ENCODE measurements around the gene CD40. TPM values are rescaled to one million over a fixed set of nuclear protein-coding genes. Genes with fewer than 3 reads are reported as not detected.

The CD40 gene
- total and polyA plus RNA-seq, 2 of the 8 experiments (the other 6 are each of a cell fraction or from before 2014, with no cell fraction given) = 14.5 to 18.8 TPM

DNA sequence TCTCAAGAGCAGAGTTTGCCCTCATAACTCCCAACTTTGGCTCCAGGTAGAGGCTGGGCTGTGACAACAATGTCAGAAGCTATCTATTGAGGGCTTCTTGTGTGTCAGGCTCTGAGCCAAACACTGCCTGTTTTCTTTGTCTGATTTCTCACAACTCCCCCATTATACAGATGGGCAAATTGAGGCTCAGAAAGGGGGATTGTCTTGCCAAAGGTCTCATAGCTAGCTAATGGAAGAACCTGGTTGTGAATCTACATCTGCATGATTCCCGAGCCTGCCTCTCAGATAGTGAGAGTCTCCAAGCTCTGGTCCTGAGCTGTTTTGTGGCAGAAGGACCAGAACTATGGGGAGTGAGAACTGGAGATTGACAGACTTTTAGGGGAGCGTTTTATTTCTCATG is 1.4 kb downstream of the CD40 start:
- TF ChIP-seq SUZ12 (IDR thresholded peaks at IDR 0.05; ENCODE audit: low read length) (no peak), NANOG (IDR thresholded peaks at IDR 0.05; ENCODE audit: insufficient read depth, low read depth, low read length, poor library complexity, severe bottlenecking) (no peak)
- FAIRE-seq = no peak
- no peak for DNase-seq (ENCODE audit: low read depth in 1 of 2, low spot score in 2 of 2)
- no peak overlapping the region for H3K56ac ChIP-seq (replicated peaks; ENCODE audit: insufficient read length, low read depth, low read length)
- no peaks in the 10 kb centered on the region for H4K20me1 ChIP-seq (replicated peaks in 1 of 2; ENCODE audit: control insufficient read depth in 1 of 2, insufficient read depth in 2 of 2, low read length in 2 of 2)
- H3K27ac ChIP-seq (ENCODE audit: low read depth, low read length) = no peak overlapping the region
- no peak overlapping the region for H2BK12ac ChIP-seq (ENCODE audit: low read depth, low read length)
- no peak overlapping the region for H3K23ac ChIP-seq (ENCODE audit: insufficient read length)
- CTCF ChIA-PET (ENCODE audit: partially characterized antibody) = interaction anchor here (0.7 to 6.8 kb wide), 9 partner anchors 12 to 230 kb away, joined by 3 to 60 read pairs (median 4); no protein-coding TSS in a partner anchor
- H4K5ac ChIP-seq (ENCODE audit: insufficient read length, low read depth, low read length) = no peak overlapping the region
- H3K4me3 ChIP-seq (ENCODE audit: extremely low read depth in 1 of 4, insufficient read depth in 2 of 4, low read depth in 3 of 4, low read length in 4 of 4) = no peak overlapping the region
- H4K8ac ChIP-seq (ENCODE audit: extremely low read depth, insufficient read depth, low read length) = no peak overlapping the region
- no peak overlapping the region for H3K18ac ChIP-seq (ENCODE audit: extremely low read depth, low read length)
- POLR2A ChIA-PET (ENCODE audit: partially characterized antibody) = interaction anchor here (1.5 kb wide), 1 partner anchor 12 kb away, joined by 7 read pairs; no protein-coding TSS in a partner anchor
- peak overlapping the region in 1 of 2 experiments; percentile 97; a peak in 3 of 4 replicates for H3K4me2 ChIP-seq (ENCODE audit: insufficient read depth in 1 of 2, low read depth in 2 of 2, low read length in 2 of 2)
- no peaks in the 10 kb centered on the region for H3K9me3 ChIP-seq (ENCODE audit: insufficient read depth in 2 of 2, low read depth in 1 of 2, low read length in 1 of 2)
- H3K23me2 ChIP-seq (ENCODE audit: low read depth, low read length) = peaks cover 8% of the 10 kb centered on the region; the same call in 1 of the 2 replicates
- no peak overlapping the region for H2BK5ac ChIP-seq (ENCODE audit: low read depth, low read length)
- 90% methylated on average over 2 of the region's 2 CpGs; no CpG with 5 or more reads in 1 of the 2 experiments for WGBS, 2 experiments (ENCODE audit: extremely low coverage in 1 of 2, insufficient coverage in 1 of 2, insufficient read length in 1 of 2, insufficient replicate concordance in 2 of 2, low coverage in 1 of 2, low lambda C conversion rate in 2 of 2, missing lambda C conversion rate in 1 of 2)
- H2BK120ac ChIP-seq (replicated peaks; ENCODE audit: low read depth, low read length) = no peak overlapping the region
- no peak overlapping the region for H3K4ac ChIP-seq (replicated peaks; ENCODE audit: insufficient read length, low read depth, low read length)
- H2BK15ac ChIP-seq (ENCODE audit: low read length) = no peak overlapping the region
- H3K79me2 ChIP-seq (ENCODE audit: control insufficient read depth in 1 of 2, insufficient read depth in 2 of 2, low read length in 2 of 2) = peaks cover 0 to 2% of the 10 kb centered on the region in 2 experiments; a peak in 1 of 4 replicates
- H3K14ac ChIP-seq (ENCODE audit: insufficient read length) = no peak overlapping the region
- H3K4me1 ChIP-seq (replicated peaks in 1 of 4; ENCODE audit: control insufficient read depth in 3 of 4, insufficient read depth in 4 of 4, low read length in 3 of 4) = peaks cover 0 to 3% (median 0%) of the 10 kb centered on the region in 4 experiments; a peak in 2 of 7 replicates
- H3K9ac ChIP-seq (replicated peaks in 1 of 4; ENCODE audit: extremely low read depth in 1 of 4, low read depth in 3 of 4, low read length in 3 of 4) = no peak overlapping the region
- H3K36me3 ChIP-seq (ENCODE audit: control insufficient read depth in 2 of 4, insufficient read depth in 4 of 4, low read length in 3 of 4) = peaks cover 0 to 12% (median 5%) of the 10 kb centered on the region in 4 experiments; a peak in 5 of 8 replicates
- no peak overlapping the region for H4K91ac ChIP-seq (replicated peaks; ENCODE audit: insufficient read length, low read length)
- no peak overlapping the region for H2AK5ac ChIP-seq (ENCODE audit: low read depth, low read length)
- H3K79me1 ChIP-seq (ENCODE audit: low read depth, low read length) = no peaks in the 10 kb centered on the region
- H2AFZ ChIP-seq (ENCODE audit: low read length) = no peak overlapping the region
- no peak overlapping the region for H2BK20ac ChIP-seq (ENCODE audit: low read length)
- peaks cover 0 to 22% (median 9%) of the 10 kb centered on the region in 4 experiments; a peak in 5 of 7 replicates for H3K27me3 ChIP-seq (replicated peaks in 1 of 4; ENCODE audit: control insufficient read depth in 3 of 4, extremely low read depth in 1 of 4, insufficient read depth in 3 of 4, low read length in 3 of 4)

All from H1 (cell line).